WI38 (cell line): ENCODE results near the gene AGT.

Source experiments
- H3K4me3 ChIP-seq: 2 replicates; pipeline ENCODE4 v1.5.1; 2011; ENCODE audit warnings: low read depth, mild to moderate bottlenecking, control low read depth, low read length
- TF ChIP-seq, protein P1 (sequence below): IDR thresholded peaks from 2 replicates; pipeline ENCODE4 v1.5.1; 2012; ENCODE audit warnings: low read depth, mild to moderate bottlenecking, control low read depth, low read length

AGT gene

DNA sequence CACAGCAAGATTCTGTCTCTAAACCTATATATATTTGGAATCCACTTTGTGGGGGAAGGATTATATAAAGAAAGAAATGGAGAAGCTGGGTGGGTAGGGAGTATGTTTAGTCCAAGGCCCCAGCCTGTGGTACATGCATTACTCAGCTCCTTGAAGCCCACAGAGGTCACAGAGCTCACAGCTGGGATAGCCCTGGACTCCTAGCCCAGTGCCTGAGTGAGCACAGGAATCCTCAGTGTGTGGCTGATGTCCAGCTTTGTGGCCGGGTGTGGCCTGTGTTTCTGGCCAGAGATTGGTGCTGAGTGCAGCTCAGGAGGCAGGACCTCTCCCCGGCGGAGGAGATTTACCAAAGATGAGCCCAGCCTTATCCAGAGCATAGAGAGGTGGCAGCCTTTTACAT lies 40.9 kb upstream of the AGT start:
- H3K4me3 ChIP-seq: no peak overlapping the region
- TF ChIP-seq, protein P1, sequence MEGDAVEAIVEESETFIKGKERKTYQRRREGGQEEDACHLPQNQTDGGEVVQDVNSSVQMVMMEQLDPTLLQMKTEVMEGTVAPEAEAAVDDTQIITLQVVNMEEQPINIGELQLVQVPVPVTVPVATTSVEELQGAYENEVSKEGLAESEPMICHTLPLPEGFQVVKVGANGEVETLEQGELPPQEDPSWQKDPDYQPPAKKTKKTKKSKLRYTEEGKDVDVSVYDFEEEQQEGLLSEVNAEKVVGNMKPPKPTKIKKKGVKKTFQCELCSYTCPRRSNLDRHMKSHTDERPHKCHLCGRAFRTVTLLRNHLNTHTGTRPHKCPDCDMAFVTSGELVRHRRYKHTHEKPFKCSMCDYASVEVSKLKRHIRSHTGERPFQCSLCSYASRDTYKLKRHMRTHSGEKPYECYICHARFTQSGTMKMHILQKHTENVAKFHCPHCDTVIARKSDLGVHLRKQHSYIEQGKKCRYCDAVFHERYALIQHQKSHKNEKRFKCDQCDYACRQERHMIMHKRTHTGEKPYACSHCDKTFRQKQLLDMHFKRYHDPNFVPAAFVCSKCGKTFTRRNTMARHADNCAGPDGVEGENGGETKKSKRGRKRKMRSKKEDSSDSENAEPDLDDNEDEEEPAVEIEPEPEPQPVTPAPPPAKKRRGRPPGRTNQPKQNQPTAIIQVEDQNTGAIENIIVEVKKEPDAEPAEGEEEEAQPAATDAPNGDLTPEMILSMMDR: no peak

DNA sequence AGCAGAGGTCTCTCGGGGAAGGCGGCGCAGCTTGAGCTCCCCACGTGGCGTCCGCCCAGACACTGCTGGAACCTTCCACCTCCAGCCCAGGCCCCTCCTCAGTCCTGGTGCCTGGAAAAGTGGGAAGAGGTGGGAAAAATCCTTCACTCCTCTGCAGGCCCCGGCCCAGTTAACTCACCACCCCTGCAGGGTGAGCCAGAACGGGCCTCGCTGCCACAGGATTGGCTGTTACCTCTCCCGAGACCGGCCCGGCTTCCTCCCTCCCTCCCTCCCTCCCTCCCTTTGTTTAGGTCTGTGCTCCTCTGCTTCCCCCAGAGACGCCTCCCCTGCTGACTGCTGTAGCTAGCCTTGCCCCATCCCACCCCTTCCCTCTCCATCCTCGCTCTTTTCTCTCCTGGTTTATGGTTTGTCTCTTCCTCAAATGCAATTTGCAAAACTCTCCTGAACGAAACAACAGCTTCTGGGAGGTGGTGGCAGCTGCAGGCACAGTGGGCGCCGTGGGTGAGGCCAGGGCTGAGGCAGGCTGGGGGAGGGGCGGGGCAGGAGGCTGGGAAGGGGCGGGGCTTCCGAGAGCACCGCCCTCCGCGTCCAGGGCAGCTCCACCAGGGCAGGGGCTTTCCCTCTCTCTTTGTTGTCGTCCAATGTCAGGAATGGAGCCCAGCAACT lies 39.8 kb upstream of the AGT start:
- TF ChIP-seq, protein P1: no peak
- no peak overlapping the region for H3K4me3 ChIP-seq

DNA sequence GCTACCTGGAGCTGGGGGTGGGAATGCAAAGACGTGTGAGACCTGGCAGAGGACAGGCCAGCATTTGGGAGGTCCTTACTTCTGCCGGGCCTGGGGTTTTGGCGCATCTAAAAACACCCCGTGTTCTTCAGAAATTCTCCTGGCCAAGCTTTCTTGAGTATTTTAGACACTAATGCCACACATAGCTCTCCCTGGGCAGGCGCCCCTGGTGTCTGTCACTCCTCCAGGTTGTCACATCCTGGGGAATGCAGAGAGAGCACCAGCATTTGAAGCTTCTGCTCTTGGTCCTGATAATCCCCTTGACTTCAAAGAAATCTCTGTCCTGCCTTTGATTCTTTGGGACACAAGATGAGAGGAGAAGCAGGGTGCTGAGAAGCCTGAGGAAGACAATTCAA lies 39.3 kb upstream of the AGT start:
- TF ChIP-seq, protein P1: no peak
- H3K4me3 ChIP-seq: no peak overlapping the region

DNA sequence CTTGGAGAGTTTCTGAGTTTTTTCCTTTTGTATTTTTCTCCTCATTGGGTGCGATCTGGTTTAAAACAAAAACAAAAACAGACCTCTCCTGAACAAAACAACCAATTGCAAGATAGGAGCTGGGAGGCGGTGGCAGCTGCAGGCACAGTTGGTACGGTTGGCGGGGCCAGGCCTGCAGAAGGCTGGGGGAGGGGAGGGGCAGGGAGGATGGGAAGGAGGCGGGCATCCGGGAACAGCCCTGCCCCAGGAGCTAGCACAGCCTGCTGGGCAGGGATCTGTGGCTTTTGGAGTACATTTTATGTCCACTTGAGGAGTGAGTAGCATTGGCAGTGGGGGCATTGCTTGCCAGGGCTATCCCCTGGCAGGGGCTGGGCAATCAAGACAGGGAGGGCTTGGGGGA lies 38.5 kb upstream of the AGT start:
- TF ChIP-seq, protein P1: no peak
- H3K4me3 ChIP-seq: no peak overlapping the region

DNA sequence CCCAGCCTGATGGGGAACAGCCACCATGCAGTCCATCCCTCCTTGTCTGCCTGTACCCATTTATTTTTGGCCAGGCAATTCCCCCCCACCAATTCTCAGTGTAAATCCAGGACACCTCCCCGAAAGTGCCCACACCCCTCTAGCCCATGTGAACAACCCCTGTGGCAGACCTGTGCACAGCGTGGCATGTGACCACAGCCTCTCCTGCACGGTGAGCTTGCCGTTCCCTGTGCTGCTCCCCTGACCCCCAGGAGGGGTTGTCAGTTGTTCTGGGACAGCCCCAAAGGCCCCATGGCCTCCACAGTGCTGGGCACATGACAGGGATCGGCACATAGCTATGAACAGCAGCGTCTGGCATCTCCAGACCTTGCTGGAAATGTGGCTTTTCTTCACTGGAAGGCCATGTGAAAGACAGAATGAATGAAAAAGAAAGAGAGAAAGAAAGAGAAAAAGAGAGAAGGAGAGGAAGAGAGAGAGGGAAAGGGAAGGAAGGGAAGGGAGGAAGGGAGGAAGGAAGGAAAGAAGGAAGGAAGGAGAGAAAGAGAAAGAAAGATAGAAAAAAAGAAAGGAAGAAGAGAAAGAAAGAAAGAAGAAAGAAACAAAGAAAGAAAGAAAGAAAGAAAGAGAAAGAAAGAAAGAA lies 37.2 kb upstream of the AGT start:
- no peak overlapping the region for H3K4me3 ChIP-seq
- TF ChIP-seq, protein P1: no peak

DNA sequence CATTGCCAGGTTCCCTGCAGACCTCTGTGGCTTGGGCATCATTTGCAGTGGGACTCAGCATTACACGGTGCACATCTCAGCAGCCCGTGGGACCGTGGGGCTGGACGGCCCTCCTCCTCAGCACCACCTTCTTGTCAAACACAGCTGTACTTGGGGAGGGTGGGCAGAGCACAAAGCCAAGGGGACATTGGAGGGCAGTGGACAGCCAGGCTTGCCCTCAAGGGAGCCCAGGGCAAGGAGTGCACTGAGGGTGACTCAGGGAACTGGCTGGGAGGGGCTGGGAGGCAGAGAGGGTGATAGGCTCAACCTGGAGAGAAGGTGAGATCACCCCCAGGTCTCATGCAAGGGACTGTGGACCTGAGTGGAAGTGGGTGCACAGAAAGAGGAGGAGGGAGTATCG lies 36.7 kb upstream of the AGT start:
- TF ChIP-seq, protein P1: no peak
- H3K4me3 ChIP-seq: no peak overlapping the region

DNA sequence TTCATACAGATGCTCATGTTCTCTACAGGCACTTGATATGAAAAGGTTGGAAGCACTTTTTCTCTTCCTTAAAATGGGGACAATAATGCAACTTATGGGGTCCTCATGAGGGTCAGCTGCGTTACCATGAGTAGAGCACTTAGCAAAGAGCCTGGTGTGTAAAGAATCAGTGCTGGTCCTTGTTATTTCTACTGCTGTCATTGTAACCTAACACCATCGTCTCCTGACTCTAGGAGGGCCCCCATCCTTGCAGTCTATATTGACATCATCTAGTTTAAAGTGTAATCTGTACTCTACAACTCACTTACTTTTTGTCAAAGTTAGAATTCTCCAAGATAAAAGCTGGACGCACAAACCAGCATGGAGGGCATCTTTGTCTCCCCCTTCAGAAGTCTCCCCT lies 35.7 kb upstream of the AGT start:
- H3K4me3 ChIP-seq: no peak overlapping the region
- TF ChIP-seq, protein P1: no peak
